K562 (cell line): ENCODE results near the gene MMP27. TPM values are rescaled to one million over a fixed set of nuclear protein-coding genes. Genes with fewer than 3 reads are reported as not detected.

Experiments
- ADNP ChIP-seq: fragments of 200-800 bp; sonication (Bioruptor generic); IDR thresholded peaks from 2 replicates; pipeline ENCODE4 v1.6.1; 2016; ENCODE audit warnings: missing genetic modification characterization, missing compliant biosample characterization
- CHAMP1 ChIP-seq: fragments of 450-650 bp; IDR thresholded peaks from 2 replicates; pipeline ENCODE4 v1.6.1; 2016; ENCODE audit warnings: mild to moderate bottlenecking
- CREB3 ChIP-seq: fragments of 450-650 bp; conservative IDR thresholded peaks from 2 replicates; pipeline ENCODE4 v1.6.1; 2016; ENCODE audit warnings: missing genetic modification characterization, low read depth, mild to moderate bottlenecking, missing compliant biosample characterization, moderate library complexity
- CTCFL ChIP-seq: IDR thresholded peaks from 2 replicates; pipeline ENCODE4 v1.6.1; 2011; ENCODE audit warnings: borderline replicate concordance, low read depth, mild to moderate bottlenecking, moderate library complexity, low read length; ENCODE audit not compliant: insufficient read depth, poor library complexity, severe bottlenecking
- KHSRP ChIP-seq: fragments of 450-650 bp; IDR thresholded peaks from 2 replicates; pipeline ENCODE4 v1.6.1; 2017
- NFIC ChIP-seq: fragments of 450-650 bp; IDR thresholded peaks from 2 replicates; pipeline ENCODE4 v1.6.1; 2017; ENCODE audit warnings: mild to moderate bottlenecking, inconsistent platforms
- POLR2G ChIP-seq: fragments of 200-400 bp; formaldehyde crosslinking; IDR thresholded peaks from 2 replicates; pipeline ENCODE4 v1.6.1; 2017; ENCODE audit warnings: low read depth, mild to moderate bottlenecking, antibody characterized with exemption, low read length, moderate library complexity
- RCOR1 ChIP-seq, 2 experiments: IDR thresholded peaks; 2 replicates each; pipeline ENCODE4 v1.6.1; 2012; ENCODE audit warnings: low read depth in 2 of 2, low read length in 2 of 2, borderline replicate concordance in 1 of 2, improper control_type of control experiment in 1 of 2
- RNF219 ChIP-seq: fragments of 250-450 bp; sonication (Bioruptor Pico); IDR thresholded peaks from 2 replicates; pipeline ENCODE4 v1.5.0; 2022; ENCODE audit warnings: mild to moderate bottlenecking
- SMARCA4 ChIP-seq: fragments of 450-650 bp; IDR thresholded peaks from 2 replicates; pipeline ENCODE4 v1.6.1; 2016
- SMARCC2 ChIP-seq: fragments of 450-650 bp; IDR thresholded peaks from 2 replicates; pipeline ENCODE4 v1.6.1; 2017; ENCODE audit warnings: antibody characterized with exemption, moderate library complexity, mild to moderate bottlenecking, low read depth
- STAT5B ChIP-seq: fragments of 250-450 bp; sonication (Bioruptor Pico); IDR thresholded peaks from 2 replicates; pipeline ENCODE4 v1.8.0; 2021; ENCODE audit warnings: mild to moderate bottlenecking, inconsistent platforms
- TCF7 ChIP-seq: sonication (generic); IDR thresholded peaks from 2 replicates; pipeline ENCODE4 v1.6.1; 2016; ENCODE audit warnings: antibody characterized with exemption, borderline replicate concordance
- YY1 ChIP-seq, 3 experiments: IDR thresholded peaks; 2 replicates each; pipeline ENCODE4 v1.6.1; 2011; ENCODE audit warnings: low read length in 2 of 3, mild to moderate bottlenecking in 2 of 3, moderate library complexity in 2 of 3, borderline replicate concordance in 1 of 3, control low read depth in 1 of 3, low read depth in 1 of 3; ENCODE audit not compliant: insufficient read depth in 3 of 3, insufficient replicate concordance in 2 of 3, control insufficient read depth in 1 of 3, insufficient read length in 1 of 3; ENCODE audit errors: extremely low read depth in 1 of 3
- ZEB2 ChIP-seq: fragments of 450-650 bp; IDR thresholded peaks from 2 replicates; pipeline ENCODE4 v1.6.1; 2016
- ZNF282 ChIP-seq: sonication (generic); formaldehyde crosslinking; IDR thresholded peaks from 2 replicates; pipeline ENCODE4 v1.8.1; 2023; ENCODE audit warnings: missing genetic modification reagents
- ZNF398 ChIP-seq: fragments of 250-450 bp; sonication (Bioruptor Pico); IDR thresholded peaks from 2 replicates; pipeline ENCODE4 v1.8.0; 2021; ENCODE audit warnings: moderate library complexity, mild to moderate bottlenecking, inconsistent platforms
- polyA plus RNA-seq, 8 experiments: library from polyadenylated mRNA; depleted of rRNA in 4 of 8; stranded (reverse) in 5 of 8; unstranded in 3 of 8; fragments of >200 nt; fragmentation: Nextera tagmentation in 2 of 8; fragmentation: Illumina TruSeq in 1 of 8; extraction: Ambion mirVana in 2 of 8; extraction: Trizol in 1 of 8; gene quantifications; 2 replicates each; pipeline versions ENCODE4 v1.2.1 to v1.2.3, GENCODE V29; 2011 to 2014; ENCODE audit warnings: inconsistent platforms in 1 of 8, missing spikeins in 1 of 8
- total RNA-seq, 7 experiments: library from RNA; depleted of rRNA in 6 of 7; stranded (reverse); fragments of >200 nt in 6 of 7; fragmentation: Illumina TruSeq in 2 of 7; extraction: Trizol in 2 of 7; gene quantifications; 2 replicates each; pipeline versions ENCODE4 v1.2.1 to v1.2.3, GENCODE V29; 2011 to 2021; ENCODE audit warnings: low replicate concordance in 1 of 7

Gene MMP27
- total and polyA plus RNA-seq, 9 of the 15 experiments (the other 6 are each of a cell fraction or from before 2014, with no cell fraction given), result not detected

GRCh38 chr11:102653744-102654291 lies 51.8 kb downstream of the MMP27 start (continued):
- TF ChIP-seq ZNF398 (CRISPR knock-in tag), result no peak
- no peak for TF ChIP-seq CREB3
- no peak for TF ChIP-seq KHSRP
- TF ChIP-seq SMARCC2, result no peak
- TF ChIP-seq ADNP, result no peak
- no peak for TF ChIP-seq YY1 (IDR thresholded peaks at IDR 0.05; ENCODE audit: borderline replicate concordance in 1 of 3, control insufficient read depth in 1 of 3, extremely low read depth in 1 of 3, insufficient read depth in 3 of 3, insufficient read length in 1 of 3, insufficient replicate concordance in 2 of 3, low read depth in 1 of 3, low read length in 2 of 3)
- no peak for TF ChIP-seq RCOR1 (IDR thresholded peaks at IDR 0.05; ENCODE audit: borderline replicate concordance in 1 of 2, low read depth in 2 of 2, low read length in 2 of 2)
- no peak for TF ChIP-seq CTCFL
- TF ChIP-seq ZEB2, result no peak
- TF ChIP-seq CHAMP1, result no peak
- 0 out of 2 replicates have a peak, but pooled peaks have one; percentile 9 for TF ChIP-seq NFIC
- TF ChIP-seq POLR2G, result no peak
- TF ChIP-seq TCF7, result no peak
- no peak for TF ChIP-seq RNF219 (CRISPR knock-in tag)
- peak; percentile 99; the same call in 1 of the 2 replicates for TF ChIP-seq ZNF282 (CRISPR knock-in tag)
- no peak for TF ChIP-seq SMARCA4
- TF ChIP-seq STAT5B (CRISPR knock-in tag), result no peak
